Central memory CD4-positive, alpha-beta T cell (primary cell): ENCODE measurements around the gene CCBE1.
"Not testable (repeated sequence)": the region's sequence is repeated elsewhere in the genome, so short reads cannot be mapped to it uniquely, and the experiment has no call there.

Experiments
- DNase-seq: peaks from one replicate; pipeline ENCODE4 v3.0.0; 2022

The CCBE1 gene

GRCh38 chr18:59651071-59651470, 46.2 kb downstream of the CCBE1 start:
- DNase-seq: no peak

- DNase-seq: no peak
These were observed 46.9 kb downstream of the CCBE1 start for GRCh38 chr18:59650266-59650820.

- no peak for DNase-seq
These were observed 47.6 kb downstream of the CCBE1 start for GRCh38 chr18:59649591-59649990.

GRCh38 chr18:59648469-59648868, 48.8 kb downstream of the CCBE1 start:
- not testable (repeated sequence) for DNase-seq

GRCh38 chr18:59646963-59647307, 50.3 kb downstream of the CCBE1 start:
- DNase-seq: no peak

- no peak for DNase-seq
These were observed 50.8 kb downstream of the CCBE1 start for GRCh38 chr18:59646228-59646962.

GRCh38 chr18:59643740-59644139, 53.5 kb downstream of the CCBE1 start:
- DNase-seq: no peak

- DNase-seq: no peak
These were observed 56.5 kb downstream of the CCBE1 start for GRCh38 chr18:59640721-59641120.

- no peak for DNase-seq
These were observed 57.4 kb downstream of the CCBE1 start for GRCh38 chr18:59639821-59640220.

GRCh38 chr18:59639136-59639535, 58.1 kb downstream of the CCBE1 start:
- DNase-seq: no peak

- DNase-seq: no peak
These were observed 63.2 kb downstream of the CCBE1 start for GRCh38 chr18:59633961-59634485.

- no peak for DNase-seq
These were observed 63.9 kb downstream of the CCBE1 start for GRCh38 chr18:59633317-59633716.

- DNase-seq: no peak
These were observed 65.5 kb downstream of the CCBE1 start for GRCh38 chr18:59631583-59632181.

- no peak for DNase-seq
These were observed 67.3 kb downstream of the CCBE1 start for GRCh38 chr18:59629894-59630293.

GRCh38 chr18:59628995-59629394, 68.2 kb downstream of the CCBE1 start:
- no peak for DNase-seq

- DNase-seq: no peak
These were observed 69.8 kb downstream of the CCBE1 start for GRCh38 chr18:59627414-59627813.

GRCh38 chr18:59624369-59624765, 72.9 kb downstream of the CCBE1 start:
- DNase-seq: no peak

GRCh38 chr18:59623456-59624368, 73.5 kb downstream of the CCBE1 start:
- DNase-seq: no peak

- DNase-seq: no peak
These were observed 76.2 kb downstream of the CCBE1 start for GRCh38 chr18:59621027-59621426.

- no peak for DNase-seq
These were observed 76.8 kb downstream of the CCBE1 start for GRCh38 chr18:59620381-59620780.

- DNase-seq: no peak
These were observed 77.4 kb downstream of the CCBE1 start for GRCh38 chr18:59619816-59620215.

- no peak for DNase-seq
These were observed 79.7 kb downstream of the CCBE1 start for GRCh38 chr18:59617468-59617932.

GRCh38 chr18:59616501-59616900, 80.7 kb downstream of the CCBE1 start:
- no peak for DNase-seq
